IPS-18c (cell line): ENCODE results near the gene TRIM29.

Experiments
- H3K4me3 ChIP-seq: 2 replicates; pipeline ENCODE4 v1.7.0; 2013; ENCODE audit warnings: low read depth, mild to moderate bottlenecking, low read length, moderate library complexity; ENCODE audit not compliant: insufficient read depth
- H3K9me3 ChIP-seq: one replicate; pipeline ENCODE4 v1.6.1; 2013; ENCODE audit warnings: mild to moderate bottlenecking, low read length, moderate library complexity; ENCODE audit not compliant: control insufficient read depth, insufficient read depth

The TRIM29 gene

GRCh38 chr11:120091701-120092100, 46.2 kb downstream of the TRIM29 start:
- H3K4me3 ChIP-seq: no peak overlapping the region
- no peaks in the 10 kb centered on the region for H3K9me3 ChIP-seq

GRCh38 chr11:120091121-120091520, 46.8 kb downstream of the TRIM29 start:
- peaks cover under 1% of the 10 kb centered on the region for H3K9me3 ChIP-seq
- no peak overlapping the region for H3K4me3 ChIP-seq

- no peak overlapping the region for H3K4me3 ChIP-seq
- H3K9me3 ChIP-seq: peaks cover 5% of the 10 kb centered on the region
These were observed 47.5 kb downstream of the TRIM29 start for GRCh38 chr11:120090411-120090810.

- H3K4me3 ChIP-seq: no peak overlapping the region
These were observed 48.6 kb downstream of the TRIM29 start for GRCh38 chr11:120089036-120090001.

GRCh38 chr11:120088056-120088455, 49.9 kb downstream of the TRIM29 start:
- Histone ChIP-seq H3K9me3 (peaks cover 10% of the 10 kb centered on the region), H3K4me3 (no peak overlapping the region)

More at GRCh38 chr11:120089036-120090001, 48.6 kb downstream of the TRIM29 start:
- H3K9me3 ChIP-seq: peaks cover 6% of the 10 kb centered on the region

- Histone ChIP-seq H3K9me3 (peaks cover 10% of the 10 kb centered on the region), H3K4me3 (no peak overlapping the region)
These were observed 51.3 kb downstream of the TRIM29 start for GRCh38 chr11:120086651-120087050.

GRCh38 chr11:120079750-120080610, 57.9 kb downstream of the TRIM29 start:
- H3K4me3 ChIP-seq: no peak overlapping the region
- peaks cover 14% of the 10 kb centered on the region for H3K9me3 ChIP-seq

GRCh38 chr11:120078397-120078796, 59.5 kb downstream of the TRIM29 start:
- Histone ChIP-seq H3K9me3 (peaks cover 9% of the 10 kb centered on the region), H3K4me3 (no peak overlapping the region)

- H3K9me3 ChIP-seq: no peaks in the 10 kb centered on the region
These were observed 63.8 kb downstream of the TRIM29 start for GRCh38 chr11:120074076-120074475.

GRCh38 chr11:120073196-120073595, 64.7 kb downstream of the TRIM29 start:
- no peaks in the 10 kb centered on the region for H3K9me3 ChIP-seq
- no peak overlapping the region for H3K4me3 ChIP-seq

More at GRCh38 chr11:120074076-120074475, 63.8 kb downstream of the TRIM29 start:
- H3K4me3 ChIP-seq: no peak overlapping the region

GRCh38 chr11:120068114-120068573, 69.8 kb downstream of the TRIM29 start:
- no peak overlapping the region; the same call in 1 of the 2 replicates for H3K4me3 ChIP-seq
- H3K9me3 ChIP-seq: no peaks in the 10 kb centered on the region

- no peak overlapping the region for H3K4me3 ChIP-seq
- H3K9me3 ChIP-seq: no peaks in the 10 kb centered on the region
These were observed 70.3 kb downstream of the TRIM29 start for GRCh38 chr11:120067438-120068113.

GRCh38 chr11:120066738-120067437, 71.0 kb downstream of the TRIM29 start:
- Histone ChIP-seq H3K9me3 (no peaks in the 10 kb centered on the region), H3K4me3 (no peak overlapping the region)

GRCh38 chr11:120065876-120066275, 72.0 kb downstream of the TRIM29 start:
- H3K4me3 ChIP-seq: no peak overlapping the region

GRCh38 chr11:120065176-120065575, 72.7 kb downstream of the TRIM29 start:
- H3K4me3 ChIP-seq: no peak overlapping the region
- no peaks in the 10 kb centered on the region for H3K9me3 ChIP-seq

More at GRCh38 chr11:120065876-120066275, 72.0 kb downstream of the TRIM29 start:
- H3K9me3 ChIP-seq: no peaks in the 10 kb centered on the region

GRCh38 chr11:120064341-120064740, 73.6 kb downstream of the TRIM29 start:
- Histone ChIP-seq H3K9me3 (no peaks in the 10 kb centered on the region), H3K4me3 (no peak overlapping the region)
